GM21528 (cell line): Measurements from ENCODE around the gene DEPDC1B.
"Not testable (repeated sequence)": the region's sequence is repeated elsewhere in the genome, so short reads cannot be mapped to it uniquely, and the experiment has no call there.

Experiments
- ATAC-seq: cut with Tn5 transposase; IDR thresholded peaks from one replicate; pipeline ENCODE4 v1.9.1; 2021; ENCODE audit warnings: mild to moderate bottlenecking, moderate library complexity; ENCODE audit not compliant: unreplicated experiment, low FRiP score

Gene DEPDC1B

GRCh38 chr5:60594715-60595477 lies 105.1 kb downstream of the DEPDC1B start:
- no peak for ATAC-seq

GRCh38 chr5:60590172-60590571 lies 109.8 kb downstream of the DEPDC1B start:
- ATAC-seq = no peak

GRCh38 chr5:60587312-60587711 lies 112.7 kb downstream of the DEPDC1B start:
- not testable (repeated sequence) for ATAC-seq

GRCh38 chr5:60586307-60586901 lies 113.6 kb downstream of the DEPDC1B start:
- no peak for ATAC-seq

GRCh38 chr5:60585618-60586017 lies 114.3 kb downstream of the DEPDC1B start:
- no peak for ATAC-seq

- no peak for ATAC-seq
Measured at GRCh38 chr5:60584304-60584703, 115.7 kb downstream of the DEPDC1B start.

GRCh38 chr5:60583616-60584015 lies 116.3 kb downstream of the DEPDC1B start:
- no peak for ATAC-seq

GRCh38 chr5:60578315-60578714 lies 121.7 kb downstream of the DEPDC1B start:
- ATAC-seq = no peak

GRCh38 chr5:60577116-60577515 lies 122.8 kb downstream of the DEPDC1B start:
- ATAC-seq = no peak

- no peak for ATAC-seq
Measured at GRCh38 chr5:60576425-60576824, 123.5 kb downstream of the DEPDC1B start.

GRCh38 chr5:60568646-60569045 lies 131.3 kb downstream of the DEPDC1B start:
- ATAC-seq = no peak

GRCh38 chr5:60563696-60564324 lies 136.2 kb downstream of the DEPDC1B start:
- ATAC-seq = no peak

- not testable (repeated sequence) for ATAC-seq
Measured at GRCh38 chr5:60553291-60553690, 146.7 kb downstream of the DEPDC1B start.

GRCh38 chr5:60551829-60552228 lies 148.1 kb downstream of the DEPDC1B start:
- no peak for ATAC-seq

- no peak for ATAC-seq
Measured at GRCh38 chr5:60551250-60551649, 148.7 kb downstream of the DEPDC1B start.

GRCh38 chr5:60550311-60550710 lies 149.7 kb downstream of the DEPDC1B start:
- no peak for ATAC-seq

- ATAC-seq = no peak
Measured at GRCh38 chr5:60549841-60550240, 150.1 kb downstream of the DEPDC1B start.
